Neuronal stem cell (in vitro differentiated cells): ENCODE measurements around the gene TSHZ2.

Source experiments
- DNase-seq: peaks from one replicate; pipeline ENCODE4 v3.0.0-alpha.2; 2013; ENCODE audit warnings: low spot score
- H2AFZ ChIP-seq: one replicate; pipeline ENCODE4 v1.6.1; 2013; ENCODE audit warnings: mild to moderate bottlenecking, low read length, inconsistent platforms
- H2AK5ac ChIP-seq: 2 replicates; pipeline ENCODE4 v1.6.1; 2013; ENCODE audit warnings: low read depth, mild to moderate bottlenecking, inconsistent platforms, low read length, moderate library complexity, mixed read lengths
- H2BK120ac ChIP-seq: 2 replicates; pipeline ENCODE4 v1.6.1; 2013; ENCODE audit warnings: low read depth, mild to moderate bottlenecking, inconsistent platforms, low read length, moderate library complexity, mixed read lengths
- H2BK12ac ChIP-seq: one replicate; pipeline ENCODE4 v1.6.1; 2013; ENCODE audit warnings: low read length, inconsistent platforms
- H2BK15ac ChIP-seq: 2 replicates; pipeline ENCODE4 v1.6.1; 2013; ENCODE audit warnings: mild to moderate bottlenecking, low read length, inconsistent platforms, mixed read lengths
- H2BK5ac ChIP-seq: one replicate; pipeline ENCODE4 v1.6.1; 2013; ENCODE audit warnings: inconsistent platforms, mild to moderate bottlenecking, low read length, moderate library complexity
- H3K14ac ChIP-seq: one replicate; pipeline ENCODE4 v1.6.1; 2013; ENCODE audit warnings: low read length, inconsistent platforms
- H3K18ac ChIP-seq: 2 replicates; pipeline ENCODE4 v1.6.1; 2013; ENCODE audit warnings: low read length, inconsistent platforms
- H3K23ac ChIP-seq: 2 replicates; pipeline ENCODE4 v1.6.1; 2013; ENCODE audit warnings: low read depth, mild to moderate bottlenecking, mixed read lengths, low read length, inconsistent platforms; ENCODE audit not compliant: poor library complexity
- H3K27ac ChIP-seq: replicated peaks from 3 replicates; pipeline ENCODE4 v1.5.1; 2013; ENCODE audit warnings: low read length, inconsistent platforms
- H3K27me3 ChIP-seq, 3 experiments: 2 replicates each; pipeline ENCODE4 v1.6.1; 2013; ENCODE audit warnings: low read length in 3 of 3, mild to moderate bottlenecking in 2 of 3, inconsistent platforms in 1 of 3, low read depth in 1 of 3, mixed read lengths in 1 of 3, moderate library complexity in 1 of 3; ENCODE audit not compliant: control insufficient read depth in 3 of 3, insufficient read depth in 3 of 3
- H3K36me3 ChIP-seq, 2 donors: replicated peaks in 1 of 2; 2 replicates each; pipeline ENCODE4 v1.6.1; 2013; ENCODE audit warnings: low read length in 2 of 2; ENCODE audit not compliant: control insufficient read depth in 2 of 2, insufficient read depth in 2 of 2
- H3K4ac ChIP-seq: 2 replicates; pipeline ENCODE4 v1.6.1; 2013; ENCODE audit warnings: inconsistent platforms, mild to moderate bottlenecking, low read length, moderate library complexity
- H3K4me1 ChIP-seq, 2 donors: 1 replicate in 1 of 2; 2 replicates in 1 of 2; pipeline ENCODE4 v1.6.1; 2013; ENCODE audit warnings: low read length in 2 of 2, low read depth in 1 of 2; ENCODE audit not compliant: control insufficient read depth in 2 of 2, insufficient read depth in 1 of 2
- H3K4me2 ChIP-seq: one replicate; pipeline ENCODE4 v1.6.1; 2013; ENCODE audit warnings: mild to moderate bottlenecking, low read length, inconsistent platforms; ENCODE audit not compliant: insufficient read depth, poor library complexity, severe bottlenecking
- H3K4me3 ChIP-seq, 2 donors: 2 replicates each; pipeline ENCODE4 v1.5.1; 2013; ENCODE audit warnings: low read length in 2 of 2, mild to moderate bottlenecking in 2 of 2, inconsistent platforms in 1 of 2, moderate library complexity in 1 of 2
- H3K79me1 ChIP-seq: one replicate; pipeline ENCODE4 v1.6.1; 2013; ENCODE audit warnings: low read depth, mild to moderate bottlenecking, inconsistent platforms, low read length, moderate library complexity
- H3K9ac ChIP-seq: one replicate; pipeline ENCODE4 v1.6.1; 2013; ENCODE audit warnings: mild to moderate bottlenecking, low read depth, low read length, inconsistent platforms; ENCODE audit not compliant: poor library complexity
- H3K9me3 ChIP-seq, 2 donors: replicated peaks in 1 of 2; 2 replicates each; pipeline versions ENCODE3 to v1.6.1; 2013; ENCODE audit warnings: low read length in 2 of 2, mild to moderate bottlenecking in 2 of 2, inconsistent platforms in 1 of 2, low read depth in 1 of 2, mixed read lengths in 1 of 2, moderate library complexity in 1 of 2; ENCODE audit not compliant: control insufficient read depth in 2 of 2, insufficient read depth in 1 of 2
- H4K8ac ChIP-seq: one replicate; pipeline ENCODE4 v1.6.1; 2013; ENCODE audit warnings: low read depth, mild to moderate bottlenecking, inconsistent platforms, low read length, moderate library complexity
- H4K91ac ChIP-seq: one replicate; pipeline ENCODE4 v1.6.1; 2013; ENCODE audit warnings: low read length, low read depth, mild to moderate bottlenecking, inconsistent platforms; ENCODE audit not compliant: poor library complexity
- WGBS, 2 donors: extraction: QIAGEN DNeasy Blood & Tissue Kit; methylation state at CpG; one replicate each; pipeline ENCODE4 v1.1.7; 2013; ENCODE audit warnings: missing lambda C conversion rate in 2 of 2, mixed read lengths in 1 of 2; ENCODE audit not compliant: insufficient read length in 2 of 2, insufficient replicate concordance in 1 of 2; ENCODE audit errors: extremely low coverage in 2 of 2; 5-methylcytosine and 5-hydroxymethylcytosine counted together

TSHZ2 gene

GRCh38 chr20:53303413-53303760 is 331.2 kb downstream of the TSHZ2 start:
- Histone ChIP-seq H2AFZ (no peak overlapping the region), H3K4me2 (no peak overlapping the region), H4K8ac (no peak overlapping the region), H3K18ac (no peak overlapping the region), H2BK15ac (no peak overlapping the region), H3K79me1 (no peaks in the 10 kb centered on the region), H3K36me3 (no peaks in the 10 kb centered on the region), H3K23ac (no peak overlapping the region), H3K9ac (no peak overlapping the region), H2BK12ac (no peak overlapping the region), H2BK5ac (no peak overlapping the region), H3K14ac (no peak overlapping the region), H3K27ac (no peak overlapping the region), H3K9me3 (no peaks in the 10 kb centered on the region), H3K4me1 (peaks cover 2 to 3% of the 10 kb centered on the region in 2 donors), H3K4ac (no peak overlapping the region), H3K4me3 (no peak overlapping the region), H2BK120ac (no peak overlapping the region), H2AK5ac (no peak overlapping the region), H4K91ac (no peak overlapping the region), H3K27me3 (no peaks in the 10 kb centered on the region)
- no CpG with 5 or more reads among the region's 4 CpGs for WGBS, 2 donors
- no peak for DNase-seq

GRCh38 chr20:53304146-53304545 is 332.0 kb downstream of the TSHZ2 start:
- Histone ChIP-seq H3K27me3 (no peaks in the 10 kb centered on the region), H3K27ac (no peak overlapping the region), H4K91ac (no peak overlapping the region), H3K9ac (no peak overlapping the region), H3K14ac (no peak overlapping the region), H3K9me3 (no peaks in the 10 kb centered on the region), H2BK12ac (no peak overlapping the region), H2BK5ac (no peak overlapping the region), H3K18ac (no peak overlapping the region), H3K79me1 (no peaks in the 10 kb centered on the region), H3K23ac (no peak overlapping the region), H2AK5ac (no peak overlapping the region), H4K8ac (no peak overlapping the region), H2BK15ac (no peak overlapping the region), H3K4me2 (no peak overlapping the region), H3K4ac (no peak overlapping the region), H3K4me1 (peaks cover 2% of the 10 kb centered on the region in 2 donors), H3K4me3 (no peak overlapping the region), H2AFZ (no peak overlapping the region), H3K36me3 (no peaks in the 10 kb centered on the region), H2BK120ac (no peak overlapping the region)
- WGBS, 2 donors = no CpG with 5 or more reads among the region's 3 CpGs
- DNase-seq = no peak

- no peak overlapping the region for H2BK15ac ChIP-seq
- H3K4me2 ChIP-seq = no peak overlapping the region
- H4K91ac ChIP-seq = no peak overlapping the region
- H3K23ac ChIP-seq = no peak overlapping the region
- no peak overlapping the region for H3K14ac ChIP-seq
- no peak overlapping the region for H3K4me3 ChIP-seq
- H3K4me1 ChIP-seq = peaks cover 2 to 4% of the 10 kb centered on the region in 2 donors
- H3K36me3 ChIP-seq = no peaks in the 10 kb centered on the region
- DNase-seq = no peak
- H3K9me3 ChIP-seq = peaks cover 0 to 4% of the 10 kb centered on the region in 2 donors
- no peak overlapping the region for H3K27ac ChIP-seq
- no peak overlapping the region for H2BK12ac ChIP-seq
- no peak overlapping the region for H3K18ac ChIP-seq
- H2AFZ ChIP-seq = no peak overlapping the region
- H2BK120ac ChIP-seq = no peak overlapping the region
- no peak overlapping the region for H3K9ac ChIP-seq
- H3K27me3 ChIP-seq = no peaks in the 10 kb centered on the region
- H3K79me1 ChIP-seq = no peaks in the 10 kb centered on the region
- WGBS, 2 donors = no CpG with 5 or more reads among the region's 8 CpGs
- H3K4ac ChIP-seq = no peak overlapping the region
- H2AK5ac ChIP-seq = no peak overlapping the region
- no peak overlapping the region for H2BK5ac ChIP-seq
- H4K8ac ChIP-seq = no peak overlapping the region
These were observed 334.1 kb downstream of the TSHZ2 start for GRCh38 chr20:53306192-53306805.

- H3K27ac ChIP-seq = no peak overlapping the region
- DNase-seq = no peak
- H3K4me3 ChIP-seq = no peak overlapping the region
- no peak overlapping the region for H3K9ac ChIP-seq
- H2AK5ac ChIP-seq = no peak overlapping the region
- H3K4ac ChIP-seq = no peak overlapping the region
- H2AFZ ChIP-seq = peak overlapping the region; percentile 25
- H3K18ac ChIP-seq = no peak overlapping the region
- H3K27me3 ChIP-seq = no peaks in the 10 kb centered on the region
- H2BK120ac ChIP-seq = no peak overlapping the region
- H2BK12ac ChIP-seq = no peak overlapping the region
- WGBS, 2 donors = no CpG with 5 or more reads among the region's 16 CpGs
- peaks cover 4% of the 10 kb centered on the region in 2 donors for H3K4me1 ChIP-seq
- H3K14ac ChIP-seq = no peak overlapping the region
- H3K23ac ChIP-seq = no peak overlapping the region
- no peak overlapping the region for H2BK5ac ChIP-seq
- no peak overlapping the region for H2BK15ac ChIP-seq
- H4K8ac ChIP-seq = no peak overlapping the region
- no peak overlapping the region for H4K91ac ChIP-seq
- H3K36me3 ChIP-seq = no peaks in the 10 kb centered on the region
- peaks cover 0 to 4% of the 10 kb centered on the region in 2 donors for H3K9me3 ChIP-seq
- no peak overlapping the region for H3K4me2 ChIP-seq
- no peaks in the 10 kb centered on the region for H3K79me1 ChIP-seq
These were observed 335.9 kb downstream of the TSHZ2 start for GRCh38 chr20:53307964-53308597.
